OCI-LY7 (cell line): ENCODE results near the gene MACROD2. TPM values are rescaled to one million over a fixed set of nuclear protein-coding genes. Genes with fewer than 3 reads are reported as not detected.

Experiments used
- BruUV-seq: library from RNA; stranded (reverse); fragments of 400-500 nt; replicated peaks from 2 replicates; lab custom pipeline; 2021; lab: Mats Ljungman, UMichigan
- CTCF ChIA-PET: fragments of 300-600 bp; sonication (Branson Sonifier 250); formaldehyde crosslinking; loops from one replicate; lab custom pipeline; 2022; ENCODE audit warnings: antibody characterized with exemption; ENCODE audit not compliant: unreplicated experiment; lab: Charles Lee
- POLR2A ChIA-PET: fragments of 300-600 bp; sonication (Branson Sonifier 250); formaldehyde crosslinking; loops from one replicate; lab custom pipeline; 2022; ENCODE audit warnings: antibody characterized with exemption; lab: Charles Lee
- DNase-seq: peaks from one replicate; pipeline ENCODE4 v3.0.0-alpha.2; 2015; ENCODE audit warnings: low spot score
- H2AFZ ChIP-seq: fragments of 200-600 bp; sonication (generic), shearing (Covaris generic); 2 replicates; pipeline ENCODE4 v1.6.1; 2014; ENCODE audit warnings: mild to moderate bottlenecking, antibody characterized with exemption, low read length, moderate library complexity
- H3K27ac ChIP-seq: fragments of 200-600 bp; sonication (generic); 2 replicates; pipeline ENCODE4 v1.5.1; 2014; ENCODE audit warnings: mixed run types, low read depth, mild to moderate bottlenecking, moderate library complexity, low read length, inconsistent platforms; ENCODE audit not compliant: poor library complexity, severe bottlenecking
- H3K36me3 ChIP-seq: fragments of 200-600 bp; sonication (generic); 2 replicates; pipeline ENCODE4 v1.6.1; 2014; ENCODE audit warnings: mild to moderate bottlenecking, antibody characterized with exemption, low read length, moderate library complexity, mixed read lengths; ENCODE audit not compliant: insufficient read depth
- H3K4me1 ChIP-seq: fragments of 200-600 bp; sonication (generic); 2 replicates; pipeline ENCODE4 v1.5.1; 2014; ENCODE audit warnings: mild to moderate bottlenecking, low read length; ENCODE audit not compliant: insufficient read depth, poor library complexity, severe bottlenecking
- H3K4me2 ChIP-seq: fragments of 200-600 bp; sonication (generic); 2 replicates; pipeline ENCODE4 v1.6.1; 2014; ENCODE audit warnings: mild to moderate bottlenecking, low read length
- H3K4me3 ChIP-seq: fragments of 200-600 bp; sonication (generic); 2 replicates; pipeline ENCODE4 v1.5.1; 2014; ENCODE audit warnings: mild to moderate bottlenecking, low read depth, low read length; ENCODE audit not compliant: poor library complexity, severe bottlenecking
- H3K79me2 ChIP-seq: fragments of 200-600 bp; sonication (generic); 2 replicates; pipeline ENCODE4 v1.6.1; 2016; ENCODE audit warnings: low read depth, mild to moderate bottlenecking, low read length, moderate library complexity, mixed read lengths; ENCODE audit not compliant: insufficient read depth
- H3K9me2 ChIP-seq: fragments of 200-600 bp; sonication (generic); 2 replicates; pipeline ENCODE4 v1.6.1; 2016; ENCODE audit warnings: mild to moderate bottlenecking, low read length, mixed read lengths; ENCODE audit not compliant: insufficient read depth
- H3K9me3 ChIP-seq: fragments of 200-600 bp; sonication (generic); 2 replicates; pipeline ENCODE4 v1.6.1; 2014; ENCODE audit warnings: mild to moderate bottlenecking, mixed run types, low read length, mixed read lengths
- H4K20me1 ChIP-seq: fragments of 200-600 bp; sonication (generic); 2 replicates; pipeline ENCODE4 v1.6.1; 2014; ENCODE audit warnings: mild to moderate bottlenecking, antibody characterized with exemption, low read length, moderate library complexity, mixed read lengths; ENCODE audit not compliant: insufficient read depth
- EZH2phosphoT487 ChIP-seq: fragments of 200-600 bp; sonication (generic); IDR thresholded peaks from 2 replicates; pipeline ENCODE4 v1.6.1; 2018; ENCODE audit warnings: low read depth, borderline replicate concordance, mild to moderate bottlenecking, mixed run types, antibody characterized with exemption, low read length, moderate library complexity, mixed read lengths
- intact Hi-C: fragments of 100-400 bp; cut with micrococcal nuclease; formaldehyde crosslinking; loops from one replicate; pipeline ENCODE4 v1.10.0; 2022; ENCODE audit not compliant: unreplicated experiment
- total RNA-seq, 2 experiments: library from RNA; depleted of rRNA in 1 of 2; stranded (reverse); fragments of >200 nt in 1 of 2; shearing (Covaris generic) in 1 of 2; gene quantifications; 2 replicates each; pipeline ENCODE4 v1.2.3, GENCODE V29; 2014 to 2022
- TF ChIP-seq, protein P1 (sequence below): fragments of 200-600 bp; sonication (generic); conservative IDR thresholded peaks from 2 replicates; pipeline ENCODE4 v1.5.1; 2014; ENCODE audit warnings: mild to moderate bottlenecking, antibody characterized with exemption, low read length, moderate library complexity, mixed read lengths

MACROD2 gene
- total RNA-seq, 2 experiments from 2014 or later, result 0.09 to 4.5 TPM

DNA sequence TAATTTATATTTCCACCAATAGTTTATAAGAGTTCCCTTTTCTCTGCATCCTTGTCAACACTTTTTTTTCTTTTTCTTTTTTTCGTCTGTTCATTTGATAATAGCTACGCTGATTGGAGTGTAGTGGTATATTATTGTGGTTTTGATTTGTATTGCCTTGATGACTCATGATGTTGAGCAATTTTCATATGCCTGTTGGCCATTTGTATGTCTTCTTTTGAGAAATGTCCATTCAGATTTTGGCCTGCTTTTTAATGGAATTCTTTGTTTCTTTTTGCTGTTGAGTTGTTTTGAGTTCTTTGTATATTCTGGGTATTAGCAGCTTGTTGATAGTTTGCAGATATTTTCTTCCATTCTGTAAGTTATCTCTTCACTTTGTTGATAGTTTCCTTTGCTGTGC, 1804.6 kb downstream of the MACROD2 start:
- ChIA-PET CTCF (no interaction called here), POLR2A (no interaction called here)
- Histone ChIP-seq H4K20me1 (no peaks in the 10 kb centered on the region), H3K4me2 (no peak overlapping the region), H3K4me3 (no peak overlapping the region), H3K9me2 (no peaks in the 10 kb centered on the region), H3K79me2 (no peaks in the 10 kb centered on the region), H3K4me1 (no peaks in the 10 kb centered on the region), H2AFZ (no peak overlapping the region), H3K36me3 (no peaks in the 10 kb centered on the region), H3K27ac (no peak overlapping the region), H3K9me3 (no peaks in the 10 kb centered on the region)
- BruUV-seq, result no TSS peak
- TF ChIP-seq, protein P1, sequence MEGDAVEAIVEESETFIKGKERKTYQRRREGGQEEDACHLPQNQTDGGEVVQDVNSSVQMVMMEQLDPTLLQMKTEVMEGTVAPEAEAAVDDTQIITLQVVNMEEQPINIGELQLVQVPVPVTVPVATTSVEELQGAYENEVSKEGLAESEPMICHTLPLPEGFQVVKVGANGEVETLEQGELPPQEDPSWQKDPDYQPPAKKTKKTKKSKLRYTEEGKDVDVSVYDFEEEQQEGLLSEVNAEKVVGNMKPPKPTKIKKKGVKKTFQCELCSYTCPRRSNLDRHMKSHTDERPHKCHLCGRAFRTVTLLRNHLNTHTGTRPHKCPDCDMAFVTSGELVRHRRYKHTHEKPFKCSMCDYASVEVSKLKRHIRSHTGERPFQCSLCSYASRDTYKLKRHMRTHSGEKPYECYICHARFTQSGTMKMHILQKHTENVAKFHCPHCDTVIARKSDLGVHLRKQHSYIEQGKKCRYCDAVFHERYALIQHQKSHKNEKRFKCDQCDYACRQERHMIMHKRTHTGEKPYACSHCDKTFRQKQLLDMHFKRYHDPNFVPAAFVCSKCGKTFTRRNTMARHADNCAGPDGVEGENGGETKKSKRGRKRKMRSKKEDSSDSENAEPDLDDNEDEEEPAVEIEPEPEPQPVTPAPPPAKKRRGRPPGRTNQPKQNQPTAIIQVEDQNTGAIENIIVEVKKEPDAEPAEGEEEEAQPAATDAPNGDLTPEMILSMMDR, result no peak
- TF ChIP-seq EZH2phosphoT487, result no peak
- DNase-seq, result no peak
- intact Hi-C loops, result no loop called here

- no TSS peak for BruUV-seq
- DNase-seq, result no peak
- Histone ChIP-seq H3K4me2 (no peak overlapping the region), H3K4me1 (no peaks in the 10 kb centered on the region), H3K36me3 (no peaks in the 10 kb centered on the region), H2AFZ (no peak overlapping the region), H3K27ac (no peak overlapping the region), H4K20me1 (no peaks in the 10 kb centered on the region), H3K79me2 (no peaks in the 10 kb centered on the region), H3K9me3 (no peaks in the 10 kb centered on the region), H3K9me2 (no peaks in the 10 kb centered on the region), H3K4me3 (no peak overlapping the region)
- intact Hi-C loops, result no loop called here
- TF ChIP-seq, protein P1, result no peak
- no peak for TF ChIP-seq EZH2phosphoT487
- ChIA-PET CTCF (no interaction called here), POLR2A (interaction anchor here (0.7 to 1.3 kb wide), 2 partner anchors 10 to 204 kb away, joined by 3 to 4 read pairs; no protein-coding TSS in a partner anchor)
These were observed 1806.7 kb downstream of the MACROD2 start for GRCh38 chr20:15802020-15802419.

DNA sequence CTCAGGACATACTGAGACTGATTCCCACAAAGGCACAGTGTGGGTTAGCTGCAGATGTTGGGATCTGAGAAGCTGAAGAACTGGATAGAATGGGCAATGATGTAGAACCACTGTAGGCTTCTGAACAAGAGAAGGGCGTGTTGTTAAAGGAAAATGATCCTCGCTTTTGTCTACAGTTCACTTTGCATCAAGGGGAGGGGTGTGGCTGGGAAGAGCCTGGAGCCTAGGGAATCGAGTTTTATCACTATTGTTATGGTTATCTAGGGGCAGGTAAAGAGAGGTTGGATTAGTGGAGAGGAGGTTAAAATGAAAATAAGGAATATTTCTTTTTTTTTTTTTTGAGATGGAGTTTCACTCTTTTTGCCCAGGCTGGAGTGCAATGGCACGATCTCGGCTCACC, 1809.8 kb downstream of the MACROD2 start:
- Histone ChIP-seq H3K4me1 (no peaks in the 10 kb centered on the region), H3K27ac (no peak overlapping the region), H3K36me3 (no peaks in the 10 kb centered on the region), H3K9me3 (no peaks in the 10 kb centered on the region), H3K4me3 (no peak overlapping the region), H2AFZ (no peak overlapping the region), H3K9me2 (no peaks in the 10 kb centered on the region), H3K4me2 (no peak overlapping the region), H4K20me1 (no peaks in the 10 kb centered on the region), H3K79me2 (no peaks in the 10 kb centered on the region)
- DNase-seq, result no peak
- ChIA-PET CTCF (no interaction called here), POLR2A (interaction anchor here (0.9 kb wide), 1 partner anchor 25 kb away, joined by 5 read pairs; no protein-coding TSS in a partner anchor)
- BruUV-seq, result no TSS peak
- TF ChIP-seq, protein P1, result no peak
- no peak for TF ChIP-seq EZH2phosphoT487
- intact Hi-C loops, result no loop called here
